Measurements from ENCODE around the gene TINAGL1. TPM values are rescaled to one million over a fixed set of nuclear protein-coding genes. Genes with fewer than 3 reads are reported as not detected.

Gene TINAGL1
- total and polyA plus RNA-seq, 2 donors (not counting 3 experiments of a cell fraction or from before 2014, with no cell fraction given), result 312 to 477 TPM

- TF ChIP-seq CTCF (IDR thresholded peaks at IDR 0.05; ENCODE audit: extremely low read depth in 1 of 2, insufficient read depth in 1 of 2, low read depth in 1 of 2, low read length in 2 of 2), result peak; percentile 53 to 61
- no peak for TF ChIP-seq EZH2 (IDR thresholded peaks at IDR 0.05; ENCODE audit: borderline replicate concordance, low read depth, low read length, severe bottlenecking)
- no peak for TF ChIP-seq MAX (IDR thresholded peaks at IDR 0.05; ENCODE audit: insufficient read depth, insufficient read length)
- H3K79me2 ChIP-seq (ENCODE audit: control insufficient read depth, insufficient read depth, low read length), result peaks cover 27% of the 10 kb centered on the region
- H3K4me2 ChIP-seq (ENCODE audit: insufficient read depth, low read length), result no peak overlapping the region
- POLR2A ChIA-PET, result interaction anchor here (0.7 to 1.2 kb wide), 2 partner anchors 12 to 26 kb away, joined by 4 read pairs; partner anchors contain the start of gene PEF1
- no peaks in the 10 kb centered on the region for H3K27me3 ChIP-seq (ENCODE audit: control insufficient read depth in 2 of 2, insufficient read depth in 2 of 2, low read length in 2 of 2)
- H2AFZ ChIP-seq (ENCODE audit: low read depth, low read length), result no peak overlapping the region
- H3K4me3 ChIP-seq (replicated peaks in 1 of 3; ENCODE audit: insufficient read depth in 1 of 3, low read depth in 1 of 3, low read length in 3 of 3), result no peak overlapping the region
- no TSS peak for BruUV-seq (replicated peaks)
- no peaks in the 10 kb centered on the region for H3K9me3 ChIP-seq (replicated peaks; ENCODE audit: control insufficient read depth, insufficient read depth, low read length)
- CTCF ChIA-PET, result interaction anchor here (0.8 to 2.4 kb wide), 9 partner anchors 11 to 84 kb away, joined by 3 to 13 read pairs (median 4); partner anchors contain the start of gene PEF1
- H3K36me3 ChIP-seq (ENCODE audit: control insufficient read depth in 2 of 2, extremely low read depth in 1 of 2, insufficient read depth in 2 of 2, low read length in 2 of 2), result peaks cover 13 to 40% of the 10 kb centered on the region in 2 experiments
- no peaks in the 10 kb centered on the region for H4K20me1 ChIP-seq (replicated peaks; ENCODE audit: control insufficient read depth, extremely low read depth, insufficient read depth, low read length)
- FAIRE-seq (peak; percentile 66), DNase-seq (ENCODE audit: low read depth, low spot score) (no peak)
- dilution Hi-C loops (cut with MboI; ENCODE audit: extremely low pct_ligation_motif_present, low sequenced_read_pairs), result no loop called here
- no peaks in the 10 kb centered on the region for H3K4me1 ChIP-seq (ENCODE audit: control insufficient read depth, extremely low read depth, insufficient read depth, low read length)
- H3K27ac ChIP-seq (ENCODE audit: insufficient read depth, low read depth, low read length), result no peak overlapping the region
- H3K9me1 ChIP-seq (replicated peaks; ENCODE audit: control insufficient read depth, extremely low read depth, insufficient read depth, low read length), result no peaks in the 10 kb centered on the region
- H3K9ac ChIP-seq (replicated peaks; ENCODE audit: extremely low read depth, insufficient read depth, low read length), result no peak overlapping the region
- intact Hi-C loops (cut with micrococcal nuclease), result no loop called here
These were observed 56.8 kb downstream of the TINAGL1 start for GRCh38 chr1:31633117-31633516.

Other genes starting within 250 kb of the TINAGL1 start
- gene FABP3, start 203.4 kb upstream of the TINAGL1 start, total RNA-seq, result 0.84 and 1.8 TPM in 2 replicates
- gene FABP3, start 203.4 kb upstream of the TINAGL1 start, polyA plus RNA-seq, result 1.8 and 2.6 TPM in 2 replicates
- gene SERINC2, start 163.3 kb upstream of the TINAGL1 start, total RNA-seq, result 19.4 and 21.4 TPM in 2 replicates
- gene SERINC2, start 163.3 kb upstream of the TINAGL1 start, polyA plus RNA-seq, result 34.6 and 48.6 TPM in 2 replicates
- 0.93 and 1.4 TPM in 2 replicates for gene HCRTR1, start 41.2 kb downstream of the TINAGL1 start, total RNA-seq
- 1.3 and 1.5 TPM in 2 replicates for gene HCRTR1, start 41.2 kb downstream of the TINAGL1 start, polyA plus RNA-seq
- 66.5 and 73.3 TPM in 2 replicates for gene PEF1, start 68.4 kb downstream of the TINAGL1 start, total RNA-seq
- 149 and 161 TPM in 2 replicates for gene PEF1, start 68.4 kb downstream of the TINAGL1 start, polyA plus RNA-seq
- gene COL16A1, start 127.5 kb downstream of the TINAGL1 start, total RNA-seq, result 1.2 and 2.7 TPM in 2 replicates
- gene COL16A1, start 127.5 kb downstream of the TINAGL1 start, polyA plus RNA-seq, result 0.68 and 0.75 TPM in 2 replicates
- 1.5 and 3.1 TPM in 2 replicates for gene ADGRB2, start 187.8 kb downstream of the TINAGL1 start, total RNA-seq
- gene ADGRB2, start 187.8 kb downstream of the TINAGL1 start, polyA plus RNA-seq, result 1.3 and 2.2 TPM in 2 replicates
- gene SPOCD1, start 239.5 kb downstream of the TINAGL1 start, total RNA-seq, result 0.27 and 24.9 TPM in 2 replicates
- 33.0 and 40.1 TPM in 2 replicates for gene SPOCD1, start 239.5 kb downstream of the TINAGL1 start, polyA plus RNA-seq

Measured in endothelial cell of umbilical vein (primary cell).